AG08395 (cell line): ENCODE data around the gene GABBR2.
"Not testable (repeated sequence)": the region's sequence is repeated elsewhere in the genome, so short reads cannot be mapped to it uniquely, and the experiment has no call there.

Experiments
- DNase-seq: peaks from one replicate; pipeline ENCODE4 v3.0.0; 2012; ENCODE audit warnings: mixed read lengths, low spot score

Gene GABBR2

GRCh38 chr9:98481676-98482075, 227.1 kb downstream of the GABBR2 start:
- no peak for DNase-seq

GRCh38 chr9:98479967-98480847, 228.5 kb downstream of the GABBR2 start:
- DNase-seq: no peak

DNA sequence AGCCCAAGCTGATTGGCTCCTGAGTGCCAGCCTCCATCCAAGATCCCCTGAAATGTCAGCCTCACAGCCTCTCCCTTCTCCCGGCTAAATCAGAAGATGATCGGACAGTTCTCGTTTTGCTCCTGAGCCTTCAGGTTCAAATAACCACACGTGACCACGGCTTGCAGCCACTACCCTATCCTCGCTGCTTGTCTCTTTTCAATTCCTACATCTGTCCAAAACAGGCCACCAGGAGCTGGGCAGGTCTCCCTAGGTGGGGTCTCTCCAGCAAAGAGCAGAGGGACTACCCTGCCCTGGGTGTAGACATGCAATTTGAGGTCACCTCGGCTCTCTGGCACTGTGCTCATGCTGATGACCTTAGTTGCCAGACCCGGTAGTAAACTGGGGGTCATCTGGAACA, 229.3 kb downstream of the GABBR2 start:
- no peak for DNase-seq

DNA sequence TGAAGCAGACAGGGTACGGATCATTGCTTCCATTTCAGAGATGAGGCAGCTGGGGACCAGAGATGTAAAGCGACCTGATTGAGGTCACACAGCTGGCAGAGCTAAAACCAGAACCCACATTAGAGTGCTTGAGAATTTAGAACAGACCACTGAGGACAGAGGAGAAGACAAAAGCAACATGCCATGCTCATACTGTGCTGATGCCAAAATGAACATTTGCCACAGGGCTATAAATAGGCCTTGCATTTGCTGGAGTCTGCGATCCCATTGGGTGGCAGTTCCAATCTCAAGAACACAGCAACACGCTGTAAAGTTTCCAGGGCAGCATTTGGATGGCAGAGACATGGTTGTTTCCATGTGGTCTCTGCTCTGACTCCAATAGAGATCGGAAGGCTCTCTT, 230.9 kb downstream of the GABBR2 start:
- no peak for DNase-seq

GRCh38 chr9:98472216-98472615, 236.5 kb downstream of the GABBR2 start:
- DNase-seq: no peak

DNA sequence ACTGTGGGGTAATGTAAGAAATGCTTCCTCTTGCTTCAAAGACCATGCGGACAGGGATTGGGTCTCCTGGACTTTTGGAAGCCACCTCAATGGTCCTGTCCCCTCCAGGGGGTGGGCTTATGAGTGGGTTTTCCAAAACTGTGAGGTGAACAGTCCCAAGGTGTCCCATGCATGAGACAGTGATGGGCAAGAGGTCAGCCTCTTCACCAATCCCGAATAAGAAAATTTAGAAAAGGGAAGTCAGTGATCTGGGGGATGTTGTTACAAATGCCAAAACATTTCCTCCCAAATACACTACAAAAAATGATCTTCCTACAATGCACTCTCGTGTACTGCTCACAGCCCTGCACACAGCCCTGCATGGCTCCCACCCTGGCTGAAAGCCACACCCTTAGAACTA, 237.6 kb downstream of the GABBR2 start:
- no peak for DNase-seq

DNA sequence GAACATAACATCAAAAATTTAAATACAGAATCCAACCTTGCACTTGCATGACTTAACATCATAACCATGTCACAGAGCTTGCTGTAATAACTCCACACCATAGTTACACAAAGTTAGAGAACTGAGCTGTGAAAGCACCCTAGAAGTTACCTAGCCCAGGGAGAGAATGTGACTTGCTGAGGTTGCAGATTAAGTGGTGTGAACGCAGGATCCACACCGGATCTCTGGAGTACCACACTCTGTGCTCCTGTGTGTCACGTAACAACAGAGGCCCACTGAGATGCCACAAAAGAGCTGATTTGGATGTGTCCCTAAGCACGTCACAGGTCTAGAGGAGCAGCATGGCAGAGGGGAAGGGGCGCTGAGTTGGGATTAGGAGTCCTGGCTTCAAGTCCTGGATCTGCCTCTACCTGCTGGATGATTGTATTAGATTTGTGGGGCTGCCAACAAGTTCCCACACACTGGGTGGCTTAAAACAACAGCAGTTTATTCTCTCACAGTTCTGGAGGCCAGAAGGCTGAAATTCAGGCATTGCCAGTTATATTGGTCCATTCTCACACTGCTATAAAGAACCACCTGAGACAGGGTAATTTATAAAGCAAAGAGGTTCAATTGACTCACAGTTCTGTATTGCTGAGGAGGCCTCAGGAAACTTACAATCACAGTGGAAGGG, 240.0 kb downstream of the GABBR2 start:
- no peak for DNase-seq

DNA sequence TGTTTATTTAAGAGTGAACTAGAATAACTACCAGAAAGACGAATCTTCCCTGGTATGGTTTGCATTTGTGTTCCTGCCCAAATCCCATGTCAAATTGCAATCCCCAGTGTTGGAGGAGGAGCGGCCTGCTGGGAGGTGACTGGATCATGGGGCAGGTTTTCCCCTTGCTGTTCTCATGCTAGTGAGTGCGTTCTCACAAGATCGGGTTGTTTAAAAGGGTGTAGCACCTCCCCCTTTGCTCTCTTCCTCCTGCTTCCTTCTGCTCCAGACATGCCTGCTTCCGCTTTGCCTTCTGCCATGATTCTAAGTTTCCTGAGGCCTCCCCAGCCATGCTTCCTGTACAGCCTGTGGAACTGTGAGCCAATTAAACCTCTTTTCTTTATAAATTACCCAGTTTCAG, 242.9 kb downstream of the GABBR2 start:
- DNase-seq: no peak

DNA sequence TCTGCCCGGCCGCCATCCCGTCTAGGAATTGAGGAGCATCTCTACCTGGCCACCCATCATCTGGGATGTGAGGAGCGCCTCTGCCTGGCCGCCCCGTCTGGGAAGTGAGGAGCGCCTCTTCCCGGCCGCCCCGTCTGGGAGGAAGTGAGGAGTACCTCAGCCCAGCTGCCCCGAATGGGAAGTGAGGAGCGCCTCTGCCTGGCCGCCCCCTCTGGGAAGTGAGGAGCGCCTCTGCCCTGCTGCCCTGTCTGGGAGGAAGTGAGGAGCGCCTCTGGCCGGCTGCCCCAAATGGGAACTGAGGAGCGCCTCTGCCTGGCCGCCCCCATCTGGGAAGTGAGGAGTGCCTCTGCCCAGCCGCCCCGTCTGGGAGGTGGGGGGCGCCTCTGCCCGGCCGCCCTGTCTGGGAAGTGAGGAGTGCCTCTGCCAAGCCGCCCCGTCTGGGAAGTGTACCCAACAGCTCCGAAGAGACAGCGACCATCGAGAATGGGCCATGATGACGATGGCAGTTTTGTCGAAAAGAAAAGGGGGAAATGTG, 244.5 kb downstream of the GABBR2 start:
- DNase-seq: not testable (repeated sequence)

- DNase-seq: no peak
Measured at GRCh38 chr9:98462310-98462709, 246.4 kb downstream of the GABBR2 start.

GRCh38 chr9:98460704-98461103, 248.0 kb downstream of the GABBR2 start:
- no peak for DNase-seq

- peak; percentile 70 for DNase-seq
Measured at GRCh38 chr9:98457726-98458370, 250.9 kb downstream of the GABBR2 start.

- DNase-seq: no peak
Measured at GRCh38 chr9:98456156-98456613, 252.6 kb downstream of the GABBR2 start.

- peak; percentile 65 for DNase-seq
Measured at GRCh38 chr9:98455256-98456155, 253.2 kb downstream of the GABBR2 start.

- no peak for DNase-seq
Measured at GRCh38 chr9:98453589-98454311, 255.0 kb downstream of the GABBR2 start.

- no peak for DNase-seq
Measured at GRCh38 chr9:98451576-98451975, 257.2 kb downstream of the GABBR2 start.

DNA sequence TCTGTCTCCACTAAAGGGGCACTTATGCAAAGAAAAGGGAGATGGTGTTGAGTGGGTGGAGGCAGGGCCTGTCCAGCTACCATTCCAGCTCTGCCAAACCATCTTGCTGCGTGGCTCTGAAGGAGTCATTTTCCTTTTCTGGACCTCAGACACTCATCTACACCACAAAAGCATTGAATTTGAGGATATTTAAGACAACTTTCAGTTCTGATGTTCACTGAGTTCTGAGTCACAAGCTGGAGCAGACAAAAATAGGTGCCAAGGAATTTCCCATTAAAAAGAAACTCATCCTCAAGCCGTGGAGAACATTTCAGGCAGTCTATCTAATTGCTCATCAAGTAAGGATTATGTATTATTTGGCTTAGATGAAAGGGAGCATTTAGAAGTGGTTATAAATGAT, 258.2 kb downstream of the GABBR2 start:
- peak; percentile 58 for DNase-seq

GRCh38 chr9:98449871-98450270, 258.9 kb downstream of the GABBR2 start:
- DNase-seq: no peak

DNA sequence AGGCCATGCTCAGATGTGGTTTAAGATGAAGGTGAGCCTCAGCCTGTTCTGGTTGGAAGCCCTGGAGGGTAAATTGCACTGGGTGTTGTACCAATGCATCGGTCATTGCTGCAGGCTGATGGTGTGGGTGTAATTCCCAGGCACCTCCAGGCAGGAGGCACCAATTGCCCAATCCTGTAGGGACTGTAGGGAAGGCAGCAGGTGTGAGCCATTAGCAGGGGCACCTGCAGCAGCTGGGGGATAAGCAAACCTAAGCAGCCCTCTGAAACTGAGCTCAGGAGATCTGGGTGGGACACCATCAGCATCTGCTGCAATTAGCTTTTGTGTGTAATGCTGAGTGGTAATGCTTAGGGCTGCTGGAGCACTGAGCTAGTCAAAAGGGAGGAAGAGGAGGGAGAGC, 263.2 kb downstream of the GABBR2 start:
- DNase-seq: no peak

DNA sequence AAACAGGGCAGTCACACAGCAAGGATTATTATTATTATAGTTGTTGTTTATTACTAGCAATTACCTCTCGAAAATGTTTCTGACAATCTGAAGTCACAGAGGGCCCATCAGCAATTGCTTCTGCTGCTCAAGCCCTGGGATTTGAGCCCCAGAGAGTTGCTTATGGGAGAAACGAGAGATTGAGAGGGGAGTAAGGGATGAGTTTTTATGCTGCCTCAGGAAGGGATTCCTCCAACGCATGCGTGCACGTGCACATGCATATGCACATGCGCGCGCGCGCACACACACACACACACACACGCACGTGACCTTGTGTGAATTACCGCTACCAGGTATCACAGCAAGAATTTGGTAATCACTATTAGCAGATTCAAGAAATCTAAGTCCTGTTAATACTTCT, 264.1 kb downstream of the GABBR2 start:
- DNase-seq: no peak

DNA sequence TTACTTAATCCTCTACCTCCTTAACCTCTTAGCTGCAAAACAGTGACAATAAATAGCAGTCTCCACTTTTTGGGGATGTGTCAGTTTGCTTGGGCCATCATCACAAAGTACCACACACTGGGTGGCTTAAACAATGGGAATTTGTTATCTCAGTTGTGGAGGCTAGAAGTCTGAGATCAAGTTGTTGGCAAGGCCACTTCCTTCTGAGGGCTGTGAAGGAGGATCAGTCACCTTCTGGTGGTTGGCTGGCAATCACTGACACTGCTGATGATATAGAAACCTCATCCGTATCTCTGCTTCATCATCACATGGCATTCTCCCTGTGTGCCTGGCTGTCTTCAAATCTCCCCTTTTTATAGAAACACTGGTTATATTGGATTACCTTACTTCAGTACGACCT, 266.2 kb downstream of the GABBR2 start:
- no peak for DNase-seq
